ENCODE results near the gene FZR1. TPM values are rescaled to one million over a fixed set of nuclear protein-coding genes. Genes with fewer than 3 reads are reported as not detected.

The FZR1 gene
- total and polyA plus RNA-seq, 2 experiments from 2014 or later = 16.1 to 39.2 TPM

Small RNA genes within 50 kb of the gene (small RNA-seq; reads per million reads assigned to genes)
- gene AC005786.1 (ENCODE audit: low replicate concordance) (not detected), gene RF00212 (ENCODE audit: low replicate concordance) (not detected)

Other genes with a start within 250 kb of the FZR1 start
- 0.58 and 1.3 TPM in 2 replicates for gene NFIC, start 139.7 kb upstream of the FZR1 start, total RNA-seq (2014; rRNA removed; shearing (Covaris generic))
- gene NFIC, start 139.7 kb upstream of the FZR1 start, polyA plus RNA-seq (2016; fragmentation: Nextera tagmentation; extraction: Ambion mirVana) = 5.3 and 8.2 TPM in 2 replicates
- 4.7 and 5.0 TPM in 2 replicates for gene SMIM24, start 25.8 kb upstream of the FZR1 start, total RNA-seq (2014; rRNA removed; shearing (Covaris generic))
- gene SMIM24, start 25.8 kb upstream of the FZR1 start, polyA plus RNA-seq (2016; fragmentation: Nextera tagmentation; extraction: Ambion mirVana) = 19.0 and 21.5 TPM in 2 replicates
- gene SMIM44, start 22.9 kb upstream of the FZR1 start, total RNA-seq (2014; rRNA removed; shearing (Covaris generic)) = not detected in 2 replicates
- not detected in 2 replicates for gene SMIM44, start 22.9 kb upstream of the FZR1 start, polyA plus RNA-seq (2016; fragmentation: Nextera tagmentation; extraction: Ambion mirVana)
- gene DOHH, start 5.6 kb upstream of the FZR1 start, total RNA-seq (2014; rRNA removed; shearing (Covaris generic)) = 34.1 and 34.7 TPM in 2 replicates
- 19.0 TPM in 2 replicates for gene DOHH, start 5.6 kb upstream of the FZR1 start, polyA plus RNA-seq (2016; fragmentation: Nextera tagmentation; extraction: Ambion mirVana)
- not detected in 2 replicates for gene TEKTIP1, start 32.9 kb downstream of the FZR1 start, total RNA-seq (2014; rRNA removed; shearing (Covaris generic))
- 0.50 TPM in 1 of 2 replicates, not detected in the other for gene TEKTIP1, start 32.9 kb downstream of the FZR1 start, polyA plus RNA-seq (2016; fragmentation: Nextera tagmentation; extraction: Ambion mirVana)
- 75.5 and 91.1 TPM in 2 replicates for gene MFSD12, start 51.3 kb downstream of the FZR1 start, total RNA-seq (2014; rRNA removed; shearing (Covaris generic))
- gene MFSD12, start 51.3 kb downstream of the FZR1 start, polyA plus RNA-seq (2016; fragmentation: Nextera tagmentation; extraction: Ambion mirVana) = 35.3 and 36.1 TPM in 2 replicates
- gene HMG20B, start 66.6 kb downstream of the FZR1 start, total RNA-seq (2014; rRNA removed; shearing (Covaris generic)) = 107 and 130 TPM in 2 replicates
- gene HMG20B, start 66.6 kb downstream of the FZR1 start, polyA plus RNA-seq (2016; fragmentation: Nextera tagmentation; extraction: Ambion mirVana) = 74.1 and 77.8 TPM in 2 replicates
- gene GIPC3, start 79.2 kb downstream of the FZR1 start, total RNA-seq (2014; rRNA removed; shearing (Covaris generic)) = 0.59 and 1.6 TPM in 2 replicates
- gene GIPC3, start 79.2 kb downstream of the FZR1 start, polyA plus RNA-seq (2016; fragmentation: Nextera tagmentation; extraction: Ambion mirVana) = 0.26 and 0.48 TPM in 2 replicates
- gene TBXA2R, start 100.6 kb downstream of the FZR1 start, total RNA-seq (2014; rRNA removed; shearing (Covaris generic)) = 0.73 and 0.82 TPM in 2 replicates
- 0.42 and 0.47 TPM in 2 replicates for gene TBXA2R, start 100.6 kb downstream of the FZR1 start, polyA plus RNA-seq (2016; fragmentation: Nextera tagmentation; extraction: Ambion mirVana)
- gene CACTIN, start 120.5 kb downstream of the FZR1 start, total RNA-seq (2014; rRNA removed; shearing (Covaris generic)) = 47.4 and 47.7 TPM in 2 replicates
- gene CACTIN, start 120.5 kb downstream of the FZR1 start, polyA plus RNA-seq (2016; fragmentation: Nextera tagmentation; extraction: Ambion mirVana) = 14.3 and 16.9 TPM in 2 replicates
- gene PIP5K1C, start 194.2 kb downstream of the FZR1 start, total RNA-seq (2014; rRNA removed; shearing (Covaris generic)) = 35.2 and 46.7 TPM in 2 replicates
- 11.8 and 13.5 TPM in 2 replicates for gene PIP5K1C, start 194.2 kb downstream of the FZR1 start, polyA plus RNA-seq (2016; fragmentation: Nextera tagmentation; extraction: Ambion mirVana)
- 19.8 and 23.9 TPM in 2 replicates for gene TJP3, start 202.1 kb downstream of the FZR1 start, total RNA-seq (2014; rRNA removed; shearing (Covaris generic))
- 14.1 and 18.2 TPM in 2 replicates for gene TJP3, start 202.1 kb downstream of the FZR1 start, polyA plus RNA-seq (2016; fragmentation: Nextera tagmentation; extraction: Ambion mirVana)